HG02870 (cell line): ENCODE measurements around the gene PAK1IP1.
"Not testable (repeated sequence)": the region's sequence is repeated elsewhere in the genome, so short reads cannot be mapped to it uniquely, and the experiment has no call there.

Experiments
- ATAC-seq: cut with Tn5 transposase; IDR thresholded peaks from one replicate; pipeline ENCODE4 v1.9.1; 2021; ENCODE audit warnings: mild to moderate bottlenecking, moderate library complexity; ENCODE audit not compliant: unreplicated experiment

Gene PAK1IP1

GRCh38 chr6:10694302-10695085 is at the start of gene PAK1IP1, which contains the start of gene C6orf52:
Gene PAK1IP1, plus strand, starts transcription at chr6:10694972. Its CDS starts 14 bp downstream, at chr6:10694986.
Gene C6orf52, minus strand, starts transcription at chr6:10694616. Its CDS starts 7,066 bp downstream, at chr6:10687550.
- peak; percentile 99 for ATAC-seq

DNA sequence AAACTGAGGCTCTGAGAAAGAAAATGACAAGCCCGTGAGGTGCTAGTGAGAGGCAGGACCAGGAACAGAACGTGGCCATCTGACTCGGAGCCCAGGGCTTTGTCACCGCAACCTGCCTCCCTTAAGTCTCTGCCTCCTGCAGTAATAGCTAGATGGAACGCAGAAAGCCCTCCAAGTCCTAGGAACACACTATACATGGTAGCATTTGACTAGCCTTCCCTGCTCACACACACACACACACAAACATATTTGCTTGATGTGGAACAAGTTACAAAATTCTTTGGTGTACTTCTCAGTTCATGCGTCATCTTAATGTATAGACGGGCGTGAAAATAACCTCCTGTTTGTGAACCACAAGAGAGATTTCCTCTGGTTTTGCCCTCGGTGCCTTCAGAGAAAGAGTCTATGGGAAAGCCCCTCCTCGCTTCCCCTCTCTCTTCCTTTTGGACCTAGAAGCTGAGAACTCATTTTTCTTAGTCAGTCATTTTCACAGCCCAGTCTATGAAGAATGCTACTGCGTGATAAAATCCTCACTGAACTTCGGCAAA is 39.2 kb upstream of the PAK1IP1 start:
- peak; percentile 51 for ATAC-seq

DNA sequence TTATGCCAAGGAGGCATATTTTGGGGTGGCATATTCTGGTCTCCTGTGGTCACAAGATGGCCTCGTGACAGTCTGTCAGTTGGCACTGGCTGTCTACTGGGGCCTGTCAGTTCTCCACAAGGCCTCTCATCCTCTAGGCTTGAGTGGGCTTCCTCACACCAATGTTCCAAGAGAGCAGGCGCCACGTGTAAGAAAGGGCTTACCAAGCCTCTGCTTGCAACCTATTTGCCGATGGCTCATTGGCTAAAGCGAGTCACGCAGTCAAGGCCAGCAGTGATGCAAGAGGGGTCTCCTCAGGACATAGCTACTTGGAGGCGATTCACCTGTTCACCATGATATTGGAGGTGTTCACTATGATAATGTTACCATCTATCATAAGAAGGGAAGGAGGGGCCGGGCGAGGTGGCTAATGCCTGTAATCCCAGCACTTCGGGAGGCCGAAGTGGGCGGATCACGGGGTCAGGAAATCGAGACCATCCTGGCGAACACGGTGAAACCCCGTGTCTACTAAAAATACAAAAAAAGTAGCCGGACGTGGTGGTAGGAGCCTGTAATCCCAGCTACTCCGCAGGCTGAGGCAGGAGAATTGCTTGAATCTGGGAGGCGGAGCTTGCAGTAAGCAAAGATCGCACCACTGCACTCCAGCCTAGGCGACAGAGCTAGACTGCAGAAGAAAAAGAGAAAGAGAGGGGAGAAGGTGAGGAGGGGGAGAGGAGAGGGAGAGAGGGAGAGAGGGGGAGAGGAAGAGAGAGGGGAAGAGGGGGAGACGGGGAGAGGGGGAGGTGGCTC is 35.7 kb upstream of the PAK1IP1 start:
- ATAC-seq: no peak

- no peak for ATAC-seq
These were observed 34.9 kb upstream of the PAK1IP1 start for GRCh38 chr6:10659699-10660348.

DNA sequence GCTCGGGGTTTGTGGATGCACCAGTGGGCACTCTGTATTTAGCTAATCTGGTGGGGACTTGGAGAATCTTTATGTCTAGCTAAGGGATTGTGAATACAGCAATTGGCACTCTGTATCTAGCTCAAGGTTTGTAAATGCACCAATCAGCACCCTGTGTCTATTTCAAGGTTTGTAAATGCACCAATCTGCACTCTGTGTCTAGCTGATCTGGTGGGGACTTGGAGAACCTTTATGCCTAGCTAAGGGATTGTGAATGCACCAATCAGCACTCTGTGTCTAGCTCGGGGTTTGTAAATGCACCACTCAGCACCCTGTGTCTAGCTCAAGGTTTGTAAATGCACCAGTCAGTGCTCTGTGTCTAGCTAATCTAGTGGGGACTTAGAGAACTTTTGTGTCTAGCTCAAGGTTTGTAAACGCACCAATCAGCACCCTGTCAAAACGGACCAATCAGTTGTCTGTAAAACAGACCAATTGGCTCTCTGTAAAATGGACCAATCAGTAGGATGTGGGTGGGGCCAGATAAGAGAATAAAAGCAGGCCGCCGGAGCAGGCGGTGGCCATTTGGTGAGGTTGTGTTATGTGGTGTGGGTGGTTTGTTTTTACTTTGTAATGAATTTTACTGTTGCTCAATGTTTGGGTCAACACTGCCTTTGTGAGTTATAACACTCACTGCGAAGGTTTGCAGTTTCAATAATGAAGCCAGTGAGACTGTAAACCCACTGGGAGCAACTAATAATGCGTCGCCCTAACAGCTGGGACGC is 34.2 kb upstream of the PAK1IP1 start:
- ATAC-seq: not testable (repeated sequence)

- no peak for ATAC-seq
These were observed 32.6 kb upstream of the PAK1IP1 start for GRCh38 chr6:10662207-10662606.

- ATAC-seq: no peak
These were observed 32.0 kb upstream of the PAK1IP1 start for GRCh38 chr6:10662742-10663141.

GRCh38 chr6:10665595-10665994 is 29.2 kb upstream of the PAK1IP1 start:
- ATAC-seq: not testable (repeated sequence)

GRCh38 chr6:10668126-10668917 is 26.4 kb upstream of the PAK1IP1 start:
- no peak for ATAC-seq

- ATAC-seq: no peak
These were observed 18.4 kb upstream of the PAK1IP1 start for GRCh38 chr6:10676403-10676802.

DNA sequence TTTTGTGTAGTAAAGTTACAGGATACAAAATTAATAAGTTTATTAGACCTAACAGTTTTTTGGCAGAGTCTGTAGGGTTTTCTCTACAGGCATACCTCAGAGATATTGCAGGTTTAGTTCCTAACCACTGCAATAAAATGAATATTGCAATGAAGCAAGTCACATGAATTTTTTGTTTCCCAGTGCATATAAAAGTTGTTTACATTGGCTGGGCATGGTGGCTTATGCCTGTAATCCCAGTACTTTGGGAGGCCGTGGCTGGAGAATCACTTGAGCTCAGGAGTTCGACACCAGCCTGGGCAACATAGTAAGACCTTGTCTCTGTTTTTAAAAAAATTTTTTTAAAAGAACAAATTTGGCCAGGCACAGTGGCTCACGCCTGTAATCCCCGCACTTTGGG is 16.3 kb upstream of the PAK1IP1 start:
- ATAC-seq: no peak

DNA sequence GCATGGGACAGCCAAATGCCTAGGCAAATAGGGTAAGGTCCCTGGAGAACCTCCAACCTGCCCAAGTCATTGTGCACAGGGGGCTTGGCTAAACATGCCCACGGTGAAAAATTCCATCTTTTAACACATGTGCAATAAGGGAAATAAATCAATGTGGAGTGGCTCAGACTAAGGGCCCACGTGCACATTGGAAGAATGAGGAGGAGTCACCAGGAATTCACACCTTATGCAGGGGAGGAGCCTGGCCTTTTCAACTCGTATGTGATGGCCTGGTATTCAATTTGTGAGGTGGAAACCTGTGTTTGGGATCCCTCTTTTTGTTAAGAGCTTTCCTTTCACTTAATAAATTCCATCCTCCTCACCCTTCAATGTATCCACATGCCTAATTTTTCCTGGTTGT is 13.0 kb upstream of the PAK1IP1 start:
- no peak for ATAC-seq

DNA sequence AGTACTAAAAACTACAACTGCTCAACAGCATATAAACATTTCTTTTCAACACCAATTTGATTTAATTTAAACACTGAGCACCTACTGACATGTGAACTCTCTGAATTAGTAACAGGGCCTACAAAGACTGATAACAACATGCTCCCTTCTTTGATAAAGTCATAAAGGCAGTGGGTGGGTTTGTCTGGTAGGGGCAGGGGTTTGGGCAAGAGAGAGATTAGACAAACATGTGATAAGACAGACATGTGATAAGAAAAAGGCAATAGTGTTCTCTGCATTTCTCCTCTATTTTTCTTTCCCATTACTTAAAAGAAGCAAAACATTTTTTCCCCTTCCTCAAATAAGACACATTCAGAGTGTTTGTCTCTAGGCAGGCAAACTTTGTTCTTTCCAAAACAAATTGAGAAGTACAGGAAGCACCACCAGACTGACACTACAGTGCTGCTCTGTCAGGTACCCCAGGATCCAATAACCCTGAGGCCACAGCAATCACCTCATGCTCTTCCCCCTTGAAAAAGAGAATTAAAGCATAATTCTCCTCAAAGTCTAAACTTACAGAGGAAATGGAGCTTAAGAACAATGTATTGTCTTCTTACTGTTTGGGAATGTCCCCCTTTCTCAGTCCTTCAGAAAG is 12.3 kb upstream of the PAK1IP1 start:
- no peak for ATAC-seq

GRCh38 chr6:10684618-10685017 is 10.2 kb upstream of the PAK1IP1 start:
- no peak for ATAC-seq

GRCh38 chr6:10685092-10685915 is 9.5 kb upstream of the PAK1IP1 start:
- no peak for ATAC-seq

DNA sequence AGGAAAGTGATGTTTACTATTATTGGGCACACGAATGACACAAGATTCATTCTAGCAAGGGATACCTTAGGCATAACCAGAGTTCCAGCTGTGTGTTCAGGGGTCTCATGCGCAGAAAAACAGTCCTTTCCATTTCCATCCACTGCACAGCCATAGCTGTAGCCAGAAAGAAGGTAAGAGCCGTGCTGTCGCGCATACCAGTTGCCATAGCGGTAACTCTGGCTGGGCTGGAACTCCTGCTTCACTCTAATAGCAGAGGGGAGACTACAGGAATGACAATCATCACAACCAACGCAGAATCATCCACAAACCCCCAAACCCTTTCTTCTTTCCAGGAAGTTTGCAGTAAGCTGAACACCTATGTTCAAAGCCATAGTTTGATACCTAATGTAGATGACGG is 7.9 kb upstream of the PAK1IP1 start:
- no peak for ATAC-seq

DNA sequence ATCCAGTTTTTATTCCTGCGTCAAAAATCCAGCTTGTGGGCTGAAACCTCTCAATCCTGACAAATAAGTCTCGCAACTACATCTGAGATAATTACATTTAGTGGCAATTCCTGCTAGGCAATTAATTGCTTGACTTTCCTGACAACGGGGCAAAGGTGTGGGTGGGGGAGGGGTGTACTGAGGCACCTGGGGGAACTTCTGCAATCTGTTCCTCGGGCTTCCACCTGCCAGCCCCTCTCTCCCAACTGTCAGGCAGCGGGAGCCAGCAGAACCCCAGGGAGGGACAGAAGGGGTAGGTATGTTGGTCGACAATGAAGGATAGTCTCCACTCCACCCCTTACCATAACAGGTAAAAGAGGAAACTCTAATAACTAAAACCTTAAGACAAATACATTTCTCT is 7.2 kb upstream of the PAK1IP1 start:
- no peak for ATAC-seq
